BJ (cell line): ENCODE measurements around the gene NTRK3. TPM values are rescaled to one million over a fixed set of nuclear protein-coding genes. Genes with fewer than 3 reads are reported as not detected.

Experiments used
- CTCF ChIA-PET: fragments of 350-600 bp; formaldehyde crosslinking; extraction: SDS; loops from one replicate; lab custom pipeline; 2021; ENCODE audit warnings: antibody characterized with exemption, inconsistent platforms; lab: Yijun Ruan, JAX
- POLR2A ChIA-PET: fragments of 300-600 bp; sonication (Branson Sonifier 250); formaldehyde crosslinking; extraction: SDS; loops from one replicate; lab custom pipeline; 2021; ENCODE audit warnings: antibody characterized with exemption; lab: Charles Lee
- DNase-seq: peaks from one replicate; pipeline ENCODE4 v3.0.0-alpha.2; 2011; ENCODE audit warnings: low read depth
- H3K27me3 ChIP-seq: 2 replicates; pipeline ENCODE4 v1.6.0; 2011; ENCODE audit warnings: low read length; ENCODE audit not compliant: control insufficient read depth, insufficient read depth
- H3K36me3 ChIP-seq: 2 replicates; pipeline ENCODE4 v1.5.1; 2011; ENCODE audit warnings: low read length; ENCODE audit not compliant: control insufficient read depth, insufficient read depth
- H3K4me3 ChIP-seq: 2 replicates; pipeline ENCODE4 v1.5.1; 2011; ENCODE audit warnings: low read depth, mild to moderate bottlenecking, control low read depth, low read length
- polyA plus RNA-seq: library from polyadenylated mRNA; depleted of rRNA; stranded (reverse); fragments of >200 nt; gene quantifications from 2 replicates; pipeline ENCODE4 v1.2.3, GENCODE V29; 2011
- TF ChIP-seq, protein P1 (sequence below): IDR thresholded peaks from 2 replicates; pipeline ENCODE4 v1.5.1; 2011; ENCODE audit warnings: low read depth, mild to moderate bottlenecking, control low read depth, inconsistent platforms, low read length, moderate library complexity; ENCODE audit not compliant: insufficient read depth

NTRK3 gene
- polyA plus RNA-seq, 1 experiment = 0.12 TPM

- H3K4me3 ChIP-seq = no peak overlapping the region
- TF ChIP-seq, protein P1, sequence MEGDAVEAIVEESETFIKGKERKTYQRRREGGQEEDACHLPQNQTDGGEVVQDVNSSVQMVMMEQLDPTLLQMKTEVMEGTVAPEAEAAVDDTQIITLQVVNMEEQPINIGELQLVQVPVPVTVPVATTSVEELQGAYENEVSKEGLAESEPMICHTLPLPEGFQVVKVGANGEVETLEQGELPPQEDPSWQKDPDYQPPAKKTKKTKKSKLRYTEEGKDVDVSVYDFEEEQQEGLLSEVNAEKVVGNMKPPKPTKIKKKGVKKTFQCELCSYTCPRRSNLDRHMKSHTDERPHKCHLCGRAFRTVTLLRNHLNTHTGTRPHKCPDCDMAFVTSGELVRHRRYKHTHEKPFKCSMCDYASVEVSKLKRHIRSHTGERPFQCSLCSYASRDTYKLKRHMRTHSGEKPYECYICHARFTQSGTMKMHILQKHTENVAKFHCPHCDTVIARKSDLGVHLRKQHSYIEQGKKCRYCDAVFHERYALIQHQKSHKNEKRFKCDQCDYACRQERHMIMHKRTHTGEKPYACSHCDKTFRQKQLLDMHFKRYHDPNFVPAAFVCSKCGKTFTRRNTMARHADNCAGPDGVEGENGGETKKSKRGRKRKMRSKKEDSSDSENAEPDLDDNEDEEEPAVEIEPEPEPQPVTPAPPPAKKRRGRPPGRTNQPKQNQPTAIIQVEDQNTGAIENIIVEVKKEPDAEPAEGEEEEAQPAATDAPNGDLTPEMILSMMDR = no peak
- POLR2A ChIA-PET = no interaction called here
- CTCF ChIA-PET = no interaction called here
- H3K36me3 ChIP-seq = no peaks in the 10 kb centered on the region
- no peaks in the 10 kb centered on the region; the same call in 1 of the 2 replicates for H3K27me3 ChIP-seq
- no peak for DNase-seq
Measured at GRCh38 chr15:87906444-87906843, 350.1 kb downstream of the NTRK3 start.

GRCh38 chr15:87902772-87903426 is 353.6 kb downstream of the NTRK3 start:
- ChIA-PET CTCF (no interaction called here), POLR2A (no interaction called here)
- no peaks in the 10 kb centered on the region for H3K36me3 ChIP-seq
- H3K4me3 ChIP-seq = no peak overlapping the region
- H3K27me3 ChIP-seq = no peaks in the 10 kb centered on the region
- TF ChIP-seq, protein P1 = no peak
- no peak for DNase-seq

GRCh38 chr15:87901926-87902690 is 354.4 kb downstream of the NTRK3 start:
- H3K36me3 ChIP-seq = no peaks in the 10 kb centered on the region
- no peak for DNase-seq
- no peak overlapping the region for H3K4me3 ChIP-seq
- TF ChIP-seq, protein P1 = no peak
- ChIA-PET POLR2A (no interaction called here), CTCF (no interaction called here)
- H3K27me3 ChIP-seq = no peaks in the 10 kb centered on the region

- DNase-seq = no peak
- H3K27me3 ChIP-seq = no peaks in the 10 kb centered on the region
- no peaks in the 10 kb centered on the region for H3K36me3 ChIP-seq
- POLR2A ChIA-PET = no interaction called here
- TF ChIP-seq, protein P1 = no peak
- no peak overlapping the region for H3K4me3 ChIP-seq
- CTCF ChIA-PET = no interaction called here
Measured at GRCh38 chr15:87901008-87901407, 355.5 kb downstream of the NTRK3 start.

- no peak overlapping the region for H3K4me3 ChIP-seq
- POLR2A ChIA-PET = no interaction called here
- CTCF ChIA-PET = no interaction called here
- H3K27me3 ChIP-seq = no peaks in the 10 kb centered on the region
- no peak for DNase-seq
- TF ChIP-seq, protein P1 = no peak
- no peaks in the 10 kb centered on the region for H3K36me3 ChIP-seq
Measured at GRCh38 chr15:87896936-87897335, 359.6 kb downstream of the NTRK3 start.
